Peyer's patch (tissue), 4 donors: Measurements from ENCODE around the gene HMGB4. TPM values are rescaled to one million over a fixed set of nuclear protein-coding genes. Genes with fewer than 3 reads are reported as not detected.

ENCODE experiments used
- DNase-seq, 3 donors: peaks; one replicate each; pipeline ENCODE4 v3.0.0-alpha.2; 2017 to 2019
- H3K27ac ChIP-seq, 4 donors: fragments of 200-600 bp; sonication (generic); one replicate each; pipeline ENCODE4 v1.5.1; 2016 to 2019
- H3K27me3 ChIP-seq, 2 donors: fragments of 200-600 bp; sonication (generic); one replicate each; pipeline ENCODE4 v1.5.1; 2019
- H3K36me3 ChIP-seq, 3 donors: fragments of 200-600 bp; sonication (generic); one replicate each; pipeline ENCODE4 v1.5.1; 2016 to 2019
- H3K4me1 ChIP-seq, 4 donors: fragments of 200-600 bp; sonication (generic); one replicate each; pipeline ENCODE4 v1.5.1; 2016 to 2019
- H3K4me3 ChIP-seq, 4 donors: fragments of 200-600 bp; sonication (generic); 1 replicate in 3 of 4; 2 replicates in 1 of 4; pipeline ENCODE4 v1.5.1; 2016 to 2019; ENCODE audit warnings: mild to moderate bottlenecking in 1 of 4
- H3K9me3 ChIP-seq, 4 donors: fragments of 200-600 bp; sonication (generic); one replicate each; pipeline ENCODE4 v1.5.1; 2016 to 2019; ENCODE audit warnings: mild to moderate bottlenecking in 1 of 4
- CTCF ChIP-seq, 6 experiments: fragments of 450-650 bp in 4 of 6; fragments of 200-600 bp in 2 of 6; sonication (generic) in 1 of 6; IDR thresholded peaks; one replicate each; pipeline ENCODE4 v1.5.1; 2017 to 2019; ENCODE audit warnings: antibody characterized with exemption in 6 of 6, mild to moderate bottlenecking in 3 of 6, moderate library complexity in 1 of 6
- POLR2A ChIP-seq, 2 donors: fragments of 450-650 bp; IDR thresholded peaks; one replicate each; pipeline ENCODE4 v1.5.1; 2017; ENCODE audit warnings: antibody characterized with exemption in 2 of 2, mild to moderate bottlenecking in 2 of 2, moderate library complexity in 2 of 2
- total RNA-seq, 4 donors: library from RNA; depleted of rRNA; stranded (reverse); fragments of >200 nt; gene quantifications; one replicate each; pipeline ENCODE4 v1.1.0, GENCODE V29; 2016

The HMGB4 gene
- total RNA-seq, 4 donors from 2014 or later = not detected

- DNase-seq = no peak
- no peak for TF ChIP-seq CTCF (IDR thresholded peaks at IDR 0.05)
- TF ChIP-seq POLR2A (IDR thresholded peaks at IDR 0.05) = no peak
- no peaks in the 10 kb centered on the region for H3K27me3 ChIP-seq
- no peaks in the 10 kb centered on the region for H3K9me3 ChIP-seq
- H3K4me1 ChIP-seq = no peaks in the 10 kb centered on the region
- no peaks in the 10 kb centered on the region for H3K36me3 ChIP-seq
- H3K4me3 ChIP-seq = no peak overlapping the region
- no peak overlapping the region for H3K27ac ChIP-seq
Measured at GRCh38 chr1:33905241-33905640, 41.4 kb downstream of the HMGB4 start.

GRCh38 chr1:33906156-33906555 is 42.3 kb downstream of the HMGB4 start:
- H3K27me3 ChIP-seq = no peaks in the 10 kb centered on the region
- DNase-seq = no peak
- no peaks in the 10 kb centered on the region for H3K4me1 ChIP-seq
- no peak overlapping the region for H3K4me3 ChIP-seq
- no peak overlapping the region for H3K27ac ChIP-seq
- TF ChIP-seq CTCF (IDR thresholded peaks at IDR 0.05) = no peak
- TF ChIP-seq POLR2A (IDR thresholded peaks at IDR 0.05) = no peak
- no peaks in the 10 kb centered on the region for H3K9me3 ChIP-seq
- H3K36me3 ChIP-seq = no peaks in the 10 kb centered on the region

- no peak for DNase-seq
- no peak overlapping the region for H3K4me3 ChIP-seq
- H3K9me3 ChIP-seq = no peaks in the 10 kb centered on the region
- H3K36me3 ChIP-seq = no peaks in the 10 kb centered on the region
- TF ChIP-seq CTCF (IDR thresholded peaks at IDR 0.05) (no peak), POLR2A (IDR thresholded peaks at IDR 0.05) (no peak)
- no peak overlapping the region for H3K27ac ChIP-seq
- no peaks in the 10 kb centered on the region for H3K4me1 ChIP-seq
- no peaks in the 10 kb centered on the region for H3K27me3 ChIP-seq
Measured at GRCh38 chr1:33908324-33908956, 44.6 kb downstream of the HMGB4 start.
